GM19463 (cell line): Measurements from ENCODE around the gene CAPN15.
A peak's percentile ranks its signal among the peaks of the same experiment; 100 is the strongest.
"Not testable (repeated sequence)": the region's sequence is repeated elsewhere in the genome, so short reads cannot be mapped to it uniquely, and the experiment has no call there.

Experiments used
- ATAC-seq: cut with Tn5 transposase; IDR thresholded peaks from one replicate; pipeline ENCODE4 v1.9.1; 2021; ENCODE audit warnings: mild to moderate bottlenecking, moderate library complexity; ENCODE audit not compliant: unreplicated experiment

CAPN15 gene

DNA sequence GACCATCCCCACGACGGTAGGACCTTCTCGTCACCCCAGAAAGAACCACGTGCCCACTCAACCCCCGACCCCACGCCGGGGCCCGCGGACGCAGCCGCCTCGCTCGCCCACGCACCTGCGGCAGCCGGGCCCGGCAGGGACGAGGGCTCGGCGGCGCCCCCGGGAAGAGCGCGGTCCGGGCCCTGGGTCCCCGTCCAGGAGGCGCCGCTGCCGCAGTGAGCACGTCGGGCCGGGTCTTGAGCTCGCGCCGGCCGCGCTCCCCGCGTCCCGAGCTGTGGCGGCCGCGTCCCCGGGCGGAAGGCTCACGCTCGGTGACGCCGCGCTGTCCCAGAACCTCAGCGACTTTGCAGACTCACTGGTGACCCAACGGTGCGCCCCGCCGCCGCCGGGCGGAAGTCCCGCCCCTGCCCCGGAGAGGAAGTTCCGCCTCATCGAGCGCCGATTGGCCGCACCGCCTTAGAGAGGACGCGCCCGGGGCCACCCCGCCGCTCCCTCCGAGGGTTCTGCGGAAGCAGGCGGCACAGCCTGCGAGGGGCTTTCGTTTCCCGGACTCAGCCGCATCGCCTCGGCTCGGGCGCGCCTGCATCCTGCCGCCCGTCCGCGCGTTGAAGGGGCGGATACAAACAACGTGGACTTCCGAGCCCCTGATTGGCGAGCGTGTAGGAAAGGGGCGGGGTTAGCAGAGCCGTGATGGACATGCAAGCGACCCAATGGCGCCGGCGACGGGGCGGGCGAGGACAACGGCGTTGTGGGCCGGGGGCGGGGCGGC lies 61.6 kb downstream of the CAPN15 start:
- peak; percentile 60 for ATAC-seq

DNA sequence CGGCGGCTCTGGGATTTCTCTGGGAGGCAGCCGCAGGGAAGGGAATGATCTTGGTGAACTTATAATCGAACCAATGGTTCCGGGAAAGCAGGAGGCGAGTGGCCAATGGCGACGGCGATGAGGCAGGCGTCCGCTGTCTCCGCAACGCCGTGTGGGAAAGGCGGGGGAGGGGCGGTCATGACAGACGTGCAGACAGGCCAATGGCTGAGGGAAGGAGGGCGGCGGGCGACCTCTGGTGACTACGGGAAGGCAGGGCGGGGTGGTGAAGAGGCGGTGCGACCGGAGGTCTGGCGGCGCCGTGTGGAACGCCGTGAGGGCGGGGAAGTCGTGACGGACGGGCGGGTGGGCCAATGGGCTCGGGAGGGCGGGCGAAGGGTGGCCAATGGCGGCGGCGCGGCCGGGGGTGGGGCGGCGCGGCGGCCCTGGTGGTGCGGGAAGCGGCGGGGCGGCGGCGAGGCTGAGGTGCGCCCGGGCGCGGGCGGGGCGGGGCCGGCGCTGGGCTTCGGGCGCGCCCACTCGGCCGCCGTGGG lies 62.2 kb downstream of the CAPN15 start, which contains the start of gene RAB40C:
Gene RAB40C, plus strand, starts transcription at position 409 of the 530 bp plus-strand sequence. CDS start 226 bp downstream, outside the sequence.
- peak; percentile 75 for ATAC-seq

DNA sequence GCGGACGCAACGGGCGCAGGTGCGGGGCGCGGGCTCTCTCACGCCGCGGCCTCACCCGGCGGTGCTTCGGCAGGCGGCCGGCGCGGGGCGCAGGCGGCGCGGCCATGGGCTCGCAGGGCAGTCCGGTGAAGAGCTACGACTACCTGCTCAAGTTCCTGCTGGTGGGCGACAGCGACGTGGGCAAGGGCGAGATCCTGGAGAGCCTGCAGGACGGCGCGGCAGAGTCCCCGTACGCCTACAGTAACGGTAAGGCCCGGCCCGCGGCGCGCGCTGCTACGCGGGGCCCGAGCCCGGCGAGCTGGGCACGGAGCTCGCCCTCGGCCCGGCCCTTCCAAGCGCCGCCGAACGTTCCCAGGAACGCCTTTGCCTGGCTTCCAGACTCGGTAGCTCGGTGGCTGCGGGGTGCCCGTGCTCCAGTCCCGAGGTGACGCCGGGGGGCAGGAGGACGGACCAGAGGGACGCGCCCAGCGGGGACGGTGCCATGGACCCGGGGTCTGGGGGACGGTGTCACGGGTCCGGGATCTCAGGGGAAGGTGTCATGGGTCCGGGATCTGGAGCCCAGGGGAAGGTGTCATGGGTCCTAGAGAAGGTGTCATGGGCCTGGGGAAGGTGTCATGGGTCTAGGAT lies 62.8 kb downstream of the CAPN15 start:
- no peak for ATAC-seq

GRCh38 chr16:590815-591200 lies 63.3 kb downstream of the CAPN15 start:
- ATAC-seq: no peak

DNA sequence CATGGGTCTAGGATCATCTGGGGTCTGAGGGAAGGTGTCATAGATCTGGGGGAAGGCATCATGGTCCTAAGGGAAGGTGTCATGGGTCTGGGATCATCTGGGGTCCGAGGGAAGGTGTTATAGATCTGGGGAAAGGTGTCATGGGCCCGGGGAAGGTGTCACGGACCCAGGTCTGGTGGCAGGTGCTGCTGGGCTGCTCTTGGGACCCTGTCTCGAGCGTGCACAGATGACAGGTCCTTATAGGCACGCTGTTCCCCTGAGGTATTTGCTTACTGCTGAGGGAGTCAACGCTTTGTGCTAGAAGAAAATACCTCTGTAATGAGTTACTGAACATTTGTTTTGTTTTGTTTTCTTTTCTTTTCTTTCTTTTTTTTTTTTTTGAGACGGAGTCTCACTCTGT lies 63.7 kb downstream of the CAPN15 start:
- ATAC-seq: no peak

DNA sequence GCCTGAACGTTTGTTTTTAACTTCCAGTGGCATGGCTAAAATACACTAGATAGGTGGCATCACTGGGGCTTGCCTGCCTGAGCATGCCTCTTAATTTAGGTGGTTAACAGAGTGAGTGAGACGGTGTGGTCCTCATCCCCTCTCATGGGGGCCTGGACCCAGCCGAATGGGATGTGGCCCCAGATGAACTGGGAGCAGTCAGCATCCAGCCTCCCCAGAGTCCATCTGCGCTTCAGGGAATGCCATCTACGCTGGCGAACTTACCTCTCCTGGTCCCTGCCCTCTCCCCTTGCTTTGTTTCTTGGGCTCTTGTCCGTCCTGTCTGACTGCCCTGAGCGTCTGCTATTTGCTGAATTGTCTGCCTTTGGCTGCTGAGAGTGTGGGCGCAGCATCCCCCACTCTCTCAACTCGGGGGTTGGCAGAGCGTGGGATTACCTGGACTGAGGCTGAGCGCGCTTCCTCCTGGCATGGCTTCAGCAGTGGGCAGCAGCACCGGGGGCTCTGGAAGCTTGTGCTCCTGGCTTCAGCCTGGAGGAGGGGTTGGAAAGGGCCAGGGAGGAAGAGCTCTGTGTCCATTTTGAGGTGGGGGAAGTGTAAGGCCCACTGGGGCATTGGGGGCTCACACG lies 64.5 kb downstream of the CAPN15 start:
- no peak for ATAC-seq

DNA sequence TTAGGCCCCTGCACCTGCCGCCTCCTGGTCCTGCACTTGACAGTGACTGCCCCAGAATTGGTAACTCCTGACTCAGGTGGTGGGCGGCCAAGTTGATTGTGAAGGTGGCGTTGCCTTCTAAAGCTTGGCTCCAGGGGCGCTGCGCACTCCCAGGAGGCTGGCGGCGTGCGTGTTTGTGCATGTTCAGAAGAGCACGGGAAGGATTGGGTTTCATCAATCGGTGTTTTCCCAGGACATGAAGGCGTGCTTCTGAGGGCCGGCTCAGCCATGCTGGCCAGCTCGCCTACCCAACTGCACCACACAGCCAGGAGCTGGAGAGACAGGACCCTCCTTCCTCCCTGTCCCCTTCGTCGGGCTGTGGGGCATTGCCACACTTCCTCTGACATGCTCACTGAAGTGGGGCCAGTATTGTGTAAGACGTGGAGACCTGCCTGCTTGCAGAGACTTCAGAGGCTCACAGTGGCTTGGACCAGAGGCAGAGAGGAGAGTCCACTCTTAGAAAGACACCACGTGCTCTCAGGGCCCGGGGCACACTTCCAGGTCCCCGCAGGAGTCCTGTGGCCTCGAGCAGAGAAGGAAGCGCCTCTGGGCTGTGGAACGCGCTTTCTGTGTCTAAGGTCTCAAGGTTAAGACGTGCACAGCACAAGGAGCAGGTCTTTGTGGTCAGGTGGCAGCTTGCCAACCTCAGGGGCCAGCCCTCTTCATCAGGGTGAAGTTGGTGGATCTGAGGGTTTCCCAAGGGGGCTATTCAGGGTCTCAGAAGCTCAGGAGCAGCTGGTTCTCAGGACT lies 65.2 kb downstream of the CAPN15 start:
- no peak for ATAC-seq

DNA sequence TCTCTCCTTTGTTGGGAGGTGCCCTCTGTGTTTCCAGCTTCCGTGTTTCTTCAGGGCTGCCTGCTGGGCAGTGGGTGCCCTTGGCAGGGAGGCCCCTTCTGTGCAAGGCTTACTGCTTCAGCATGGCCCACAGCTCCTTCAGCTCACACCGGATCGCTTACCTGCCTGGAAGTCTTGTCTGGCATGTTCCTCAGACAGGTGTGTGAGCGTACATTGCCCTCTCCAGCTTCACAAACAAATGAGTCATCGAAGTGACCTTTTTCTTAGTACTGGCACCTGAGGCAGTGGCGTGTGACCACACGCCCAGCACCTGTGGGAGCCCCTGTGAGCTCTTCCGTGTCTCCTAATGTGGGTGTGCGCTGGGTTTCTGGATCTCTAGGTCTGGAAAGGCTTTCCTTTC lies 65.9 kb downstream of the CAPN15 start:
- no peak for ATAC-seq

DNA sequence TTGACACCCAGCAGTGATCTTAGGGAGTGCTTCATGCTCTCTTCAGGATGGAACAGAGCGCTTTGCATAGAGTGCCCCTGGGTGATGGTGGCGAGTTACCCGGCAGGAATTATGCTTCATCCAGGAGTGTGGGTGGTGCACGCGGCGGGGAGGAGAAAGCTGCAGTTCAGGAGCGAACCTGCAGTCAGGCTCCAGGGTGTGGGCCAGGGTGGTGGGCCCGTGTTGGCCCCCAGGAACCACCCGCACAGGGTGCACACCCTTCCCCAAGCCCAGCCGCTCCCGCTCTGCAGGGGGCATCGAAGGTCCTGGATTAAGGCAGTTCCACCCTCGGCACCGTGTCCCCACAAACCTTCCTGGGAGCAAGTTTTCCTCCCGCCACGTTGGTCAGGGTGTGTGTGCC lies 66.3 kb downstream of the CAPN15 start:
- ATAC-seq: no peak

GRCh38 chr16:595094-595528 lies 67.6 kb downstream of the CAPN15 start:
- ATAC-seq: no peak

- ATAC-seq: no peak
Measured at GRCh38 chr16:595942-596735, 68.6 kb downstream of the CAPN15 start.

DNA sequence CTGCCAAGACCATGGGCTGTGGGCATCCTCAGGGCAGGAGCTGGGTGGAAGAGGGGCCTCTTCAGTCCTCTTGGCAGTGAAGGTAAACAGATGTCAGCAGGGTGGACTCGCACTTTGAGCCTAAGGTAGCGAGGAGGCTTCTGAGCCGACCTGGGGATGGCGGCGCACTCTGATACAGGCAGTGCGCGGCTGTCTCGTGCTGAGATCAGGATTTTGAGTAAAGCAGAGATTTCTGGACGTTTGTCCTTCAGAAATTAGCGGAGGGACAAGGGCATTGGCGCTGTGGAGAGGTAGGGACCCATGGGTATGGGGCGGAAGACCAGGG lies 69.2 kb downstream of the CAPN15 start:
- ATAC-seq: no peak

GRCh38 chr16:597655-598054 lies 70.1 kb downstream of the CAPN15 start:
- not testable (repeated sequence) for ATAC-seq

DNA sequence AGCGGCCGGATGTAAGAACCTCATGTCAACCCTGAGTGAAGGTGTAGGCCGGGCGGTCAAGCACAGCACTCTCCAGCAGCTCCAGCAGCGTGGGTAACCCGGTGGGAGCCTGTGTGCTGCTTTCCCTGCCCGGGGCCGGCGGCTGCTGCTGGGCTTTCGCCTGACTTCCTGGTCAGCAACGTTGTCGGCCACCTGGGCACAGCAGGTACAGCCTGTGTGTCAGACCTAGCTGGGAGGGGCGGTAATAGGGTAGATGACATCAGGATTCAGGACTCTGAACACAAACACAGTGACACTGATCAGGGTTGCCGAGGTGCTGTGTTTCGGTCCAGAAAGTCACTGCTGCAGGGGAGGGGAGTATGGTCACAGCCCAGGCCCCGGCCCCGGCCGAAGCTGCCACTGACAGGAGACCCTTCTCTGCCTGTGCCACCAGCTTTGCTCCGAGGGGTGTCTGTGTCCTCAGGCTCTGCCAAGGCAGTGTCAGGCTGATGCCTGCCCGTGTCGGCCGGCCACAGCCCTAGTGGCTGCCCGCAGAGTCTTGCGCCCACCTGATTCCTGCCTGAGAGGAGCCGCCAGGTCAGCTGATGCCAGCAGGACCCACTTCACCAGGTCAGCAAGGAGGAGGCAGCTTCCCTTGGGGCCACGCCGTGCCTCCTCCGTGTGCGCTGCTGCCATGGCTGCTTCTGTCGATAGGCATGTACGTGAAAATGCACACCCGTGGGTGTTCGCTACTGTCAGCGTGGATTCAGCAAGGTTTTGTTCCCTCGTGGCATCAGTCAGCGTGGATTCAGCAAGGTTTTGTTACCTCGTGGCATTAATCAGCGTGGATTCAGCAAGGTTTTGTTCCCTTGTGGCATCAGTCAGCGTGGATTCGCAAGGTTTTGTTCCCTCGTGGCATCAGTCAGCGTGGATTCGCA lies 71.6 kb downstream of the CAPN15 start:
- no peak for ATAC-seq

DNA sequence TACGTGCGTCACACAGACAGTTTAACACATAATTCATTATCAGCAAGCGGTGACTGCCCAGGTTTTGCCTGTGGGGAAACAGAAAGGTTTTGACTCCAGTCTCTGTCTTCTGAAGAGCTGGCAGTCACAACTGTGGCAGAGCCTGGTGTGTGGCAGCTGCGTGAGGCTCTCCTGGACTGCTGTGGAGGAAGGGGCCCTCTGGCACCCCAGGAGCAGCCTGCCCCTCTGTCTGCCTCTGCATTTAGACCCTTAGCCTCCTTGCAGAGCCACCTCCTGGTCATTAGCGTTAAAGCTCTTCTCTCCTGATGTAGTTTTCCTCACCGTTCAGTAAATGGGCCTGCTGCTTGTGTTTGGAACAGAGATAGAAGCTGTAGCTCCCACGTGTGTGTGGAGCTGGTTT lies 73.3 kb downstream of the CAPN15 start:
- no peak for ATAC-seq

- no peak for ATAC-seq
Measured at GRCh38 chr16:603933-604332, 76.4 kb downstream of the CAPN15 start.
